Upper lobe of left lung (tissue), 6 donors: Measurements from ENCODE around the gene VMP1. TPM values are rescaled to one million over a fixed set of nuclear protein-coding genes. Genes with fewer than 3 reads are reported as not detected.

Experiments
- ATAC-seq, 2 donors: fragments of 200-7000 bp; cut with Tn5 transposase; one replicate each; pipeline ENCODE4 v1.9.1; 2022; ENCODE audit warnings: mild to moderate bottlenecking in 2 of 2, moderate library complexity in 2 of 2; ENCODE audit not compliant: low FRiP score in 2 of 2
- DNase-seq, 2 donors: peaks; one replicate each; pipeline ENCODE4 v3.0.0-alpha.2; 2019 to 2020
- H3K27ac ChIP-seq, 4 donors: fragments of 200-600 bp; sonication (generic); one replicate each; pipeline ENCODE4 v1.5.1; 2016 to 2019
- H3K27me3 ChIP-seq, 4 donors: fragments of 200-600 bp; sonication (generic); one replicate each; pipeline ENCODE4 v1.5.1; 2017 to 2019
- H3K36me3 ChIP-seq, 4 donors: fragments of 200-600 bp; sonication (generic); one replicate each; pipeline ENCODE4 v1.5.1; 2016 to 2019
- H3K4me1 ChIP-seq, 4 donors: fragments of 200-600 bp; sonication (generic); one replicate each; pipeline ENCODE4 v1.5.1; 2018 to 2019
- H3K4me3 ChIP-seq, 4 donors: fragments of 200-600 bp; sonication (generic); one replicate each; pipeline ENCODE4 v1.5.1; 2017 to 2019; ENCODE audit warnings: mild to moderate bottlenecking in 2 of 4, moderate library complexity in 1 of 4
- H3K9me3 ChIP-seq, 4 donors: fragments of 200-600 bp; sonication (generic); one replicate each; pipeline ENCODE4 v1.5.1; 2018 to 2019
- EP300 ChIP-seq, 4 donors: sonication (generic); formaldehyde crosslinking; IDR thresholded peaks; one replicate each; pipeline ENCODE4 v1.5.1; 2017; ENCODE audit warnings: antibody characterized with exemption in 4 of 4, control low read depth in 2 of 4
- POLR2A ChIP-seq, 4 donors: fragments of 450-650 bp; IDR thresholded peaks; one replicate each; pipeline ENCODE4 v1.5.1; 2016 to 2017; ENCODE audit warnings: antibody characterized with exemption in 4 of 4, mild to moderate bottlenecking in 2 of 4
- POLR2AphosphoS5 ChIP-seq, 2 donors: sonication (generic); formaldehyde crosslinking; IDR thresholded peaks; one replicate each; pipeline ENCODE4 v1.5.1; 2017; ENCODE audit warnings: antibody characterized with exemption in 2 of 2
- WGBS, 2 donors: methylation state at CpG; one replicate each; pipeline ENCODE4 v1.1.5; 2017 to 2018; 5-methylcytosine and 5-hydroxymethylcytosine counted together
- total RNA-seq, 6 donors: library from RNA; depleted of rRNA in 4 of 6; stranded (reverse); fragments of >200 nt in 4 of 6; gene quantifications; one replicate each; pipeline versions ENCODE4 v1.1.0 to v1.2.1, GENCODE V29; 2016 to 2021
- TF ChIP-seq, protein P1 (sequence below), 6 experiments: fragments of 450-650 bp in 4 of 6; fragments of 200-600 bp in 2 of 6; sonication (generic) in 2 of 6; IDR thresholded peaks; one replicate each; pipeline ENCODE4 v1.5.1; 2016 to 2019; ENCODE audit warnings: antibody characterized with exemption in 6 of 6
- donor health status: DM: no; HTN: no; CAD: no; lungs with moderate emphysema.
- donor health status: DM: no; HTN: yes; CAD: no; lungs with severe emphysema.

Gene VMP1
- total RNA-seq, 6 donors from 2014 or later: 124 to 246 (median 181) TPM

DNA sequence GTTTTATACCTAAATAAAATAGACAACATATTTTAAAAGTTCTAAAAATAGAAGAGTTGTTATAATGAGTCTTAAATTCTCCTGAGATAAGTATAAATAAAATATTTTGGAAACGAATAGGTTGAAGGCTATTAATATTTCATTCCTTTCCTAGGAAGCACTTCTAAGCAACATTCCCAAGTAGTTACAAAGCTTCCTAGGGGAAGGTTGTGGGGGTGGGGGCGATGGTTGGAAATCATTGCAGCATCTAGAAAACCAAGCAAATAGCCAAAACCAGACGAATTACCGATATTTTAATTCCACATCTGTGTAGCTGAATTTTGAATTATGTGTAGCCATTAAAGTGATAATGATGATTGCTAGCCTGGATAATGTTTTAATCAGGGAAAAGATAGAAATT is 27.1 kb upstream of the VMP1 start:
- Histone ChIP-seq H3K27ac (no peak overlapping the region), H3K9me3 (no peaks in the 10 kb centered on the region), H3K4me1 (no peaks in the 10 kb centered on the region), H3K4me3 (no peak overlapping the region), H3K27me3 (no peaks in the 10 kb centered on the region), H3K36me3 (peaks cover 83 to 100% (median 87%) of the 10 kb centered on the region in 4 donors)
- no peak for ATAC-seq
- TF ChIP-seq, protein P1, sequence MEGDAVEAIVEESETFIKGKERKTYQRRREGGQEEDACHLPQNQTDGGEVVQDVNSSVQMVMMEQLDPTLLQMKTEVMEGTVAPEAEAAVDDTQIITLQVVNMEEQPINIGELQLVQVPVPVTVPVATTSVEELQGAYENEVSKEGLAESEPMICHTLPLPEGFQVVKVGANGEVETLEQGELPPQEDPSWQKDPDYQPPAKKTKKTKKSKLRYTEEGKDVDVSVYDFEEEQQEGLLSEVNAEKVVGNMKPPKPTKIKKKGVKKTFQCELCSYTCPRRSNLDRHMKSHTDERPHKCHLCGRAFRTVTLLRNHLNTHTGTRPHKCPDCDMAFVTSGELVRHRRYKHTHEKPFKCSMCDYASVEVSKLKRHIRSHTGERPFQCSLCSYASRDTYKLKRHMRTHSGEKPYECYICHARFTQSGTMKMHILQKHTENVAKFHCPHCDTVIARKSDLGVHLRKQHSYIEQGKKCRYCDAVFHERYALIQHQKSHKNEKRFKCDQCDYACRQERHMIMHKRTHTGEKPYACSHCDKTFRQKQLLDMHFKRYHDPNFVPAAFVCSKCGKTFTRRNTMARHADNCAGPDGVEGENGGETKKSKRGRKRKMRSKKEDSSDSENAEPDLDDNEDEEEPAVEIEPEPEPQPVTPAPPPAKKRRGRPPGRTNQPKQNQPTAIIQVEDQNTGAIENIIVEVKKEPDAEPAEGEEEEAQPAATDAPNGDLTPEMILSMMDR (IDR thresholded peaks at IDR 0.05): no peak
- WGBS, 2 donors: 82 to 90% methylated on average over 4 of the region's 4 CpGs
- DNase-seq: no peak

DNA sequence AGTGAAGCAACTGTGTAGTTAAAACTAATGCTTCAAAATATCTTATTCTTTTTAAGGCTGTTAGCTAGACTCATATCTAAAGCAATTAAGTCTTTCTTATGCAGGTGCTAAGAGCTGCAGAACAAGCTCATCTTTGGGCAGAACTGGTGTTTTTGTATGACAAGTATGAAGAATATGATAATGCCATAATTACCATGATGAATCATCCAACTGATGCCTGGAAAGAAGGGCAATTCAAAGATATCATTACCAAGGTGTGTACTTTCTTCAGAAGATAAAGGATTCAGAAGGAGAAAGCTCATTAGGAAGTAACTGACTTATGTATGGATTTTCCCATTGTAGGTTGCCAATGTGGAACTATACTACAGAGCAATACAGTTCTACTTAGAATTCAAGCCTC is 24.2 kb upstream of the VMP1 start:
- Histone ChIP-seq H3K4me3 (no peak overlapping the region), H3K27ac (no peak overlapping the region), H3K36me3 (peaks cover 65 to 99% (median 87%) of the 10 kb centered on the region in 4 donors), H3K27me3 (no peaks in the 10 kb centered on the region), H3K9me3 (no peaks in the 10 kb centered on the region), H3K4me1 (no peaks in the 10 kb centered on the region)
- DNase-seq (no peak), ATAC-seq (no peak)
- TF ChIP-seq, protein P1 (IDR thresholded peaks at IDR 0.05): no peak
- no peak for TF ChIP-seq POLR2A (IDR thresholded peaks at IDR 0.05)
- no peak for TF ChIP-seq POLR2AphosphoS5 (IDR thresholded peaks at IDR 0.05)
- TF ChIP-seq EP300 (IDR thresholded peaks at IDR 0.05): no peak

GRCh38 chr17:59684967-59685366 is 22.5 kb upstream of the VMP1 start:
- no peak for ATAC-seq
- DNase-seq: no peak
- Histone ChIP-seq H3K4me3 (no peak overlapping the region), H3K27ac (no peak overlapping the region), H3K36me3 (peaks cover 58 to 99% (median 79%) of the 10 kb centered on the region in 4 donors), H3K27me3 (no peaks in the 10 kb centered on the region), H3K4me1 (no peaks in the 10 kb centered on the region), H3K9me3 (no peaks in the 10 kb centered on the region)
- TF ChIP-seq POLR2AphosphoS5 (IDR thresholded peaks at IDR 0.05): no peak
- TF ChIP-seq, protein P1 (IDR thresholded peaks at IDR 0.05): no peak
- TF ChIP-seq EP300 (IDR thresholded peaks at IDR 0.05): no peak
- TF ChIP-seq POLR2A (IDR thresholded peaks at IDR 0.05): no peak
- WGBS, 2 donors: 86 to 90% methylated on average over 6 of the region's 6 CpGs

GRCh38 chr17:59688008-59688407 is 19.4 kb upstream of the VMP1 start:
- Histone ChIP-seq H3K27ac (no peak overlapping the region), H3K36me3 (peaks cover 52 to 99% (median 73%) of the 10 kb centered on the region in 4 donors), H3K4me1 (no peaks in the 10 kb centered on the region), H3K27me3 (no peaks in the 10 kb centered on the region), H3K9me3 (no peaks in the 10 kb centered on the region), H3K4me3 (no peak overlapping the region)
- DNase-seq (no peak), ATAC-seq (no peak)
- 93 to 100% methylated on average over 1 of the region's 1 CpG for WGBS, 2 donors
- TF ChIP-seq EP300 (IDR thresholded peaks at IDR 0.05) (no peak), POLR2AphosphoS5 (IDR thresholded peaks at IDR 0.05) (no peak), POLR2A (IDR thresholded peaks at IDR 0.05) (no peak)
- TF ChIP-seq, protein P1 (IDR thresholded peaks at IDR 0.05): no peak

- WGBS, 2 donors: 88 to 89% methylated on average over 2 of the region's 2 CpGs
- H3K9me3 ChIP-seq: no peaks in the 10 kb centered on the region
- no peak for DNase-seq
- ATAC-seq: no peak
- peaks cover 50 to 99% (median 71%) of the 10 kb centered on the region in 4 donors for H3K36me3 ChIP-seq
- H3K27ac ChIP-seq: no peak overlapping the region
- no peaks in the 10 kb centered on the region for H3K4me1 ChIP-seq
- no peak overlapping the region for H3K4me3 ChIP-seq
- no peaks in the 10 kb centered on the region for H3K27me3 ChIP-seq
- TF ChIP-seq, protein P1 (IDR thresholded peaks at IDR 0.05): no peak
- TF ChIP-seq POLR2A (IDR thresholded peaks at IDR 0.05) (no peak), POLR2AphosphoS5 (IDR thresholded peaks at IDR 0.05) (no peak), EP300 (IDR thresholded peaks at IDR 0.05) (no peak)
These were observed 19.0 kb upstream of the VMP1 start for GRCh38 chr17:59688496-59688895.
